HEK293T (cell line): ENCODE measurements around the gene XBP1.

Experiments
- FOXA1 ChIP-seq: fragments of 450-650 bp; IDR thresholded peaks from 2 replicates; pipeline ENCODE4 v1.6.1; 2016; ENCODE audit warnings: mild to moderate bottlenecking
- FOXM1 ChIP-seq: fragments of 450-650 bp; IDR thresholded peaks from 2 replicates; pipeline ENCODE4 v1.6.1; 2017; ENCODE audit warnings: mild to moderate bottlenecking, borderline replicate concordance

GRCh38 chr22:28846994-28847393 is 46.6 kb upstream of the XBP1 start:
- TF ChIP-seq FOXM1 (no peak), FOXA1 (no peak)
